Sigmoid colon (tissue), 7 donors: ENCODE measurements around the gene CFAP54. TPM values are rescaled to one million over a fixed set of nuclear protein-coding genes. Genes with fewer than 3 reads are reported as not detected.

Source experiments
- DNase-seq: peaks from one replicate; pipeline ENCODE4 v3.0.0-alpha.2; 2019
- H3K27ac ChIP-seq, 4 donors: fragments of 200-600 bp; sonication (generic); one replicate each; pipeline ENCODE4 v1.5.1; 2016 to 2019; ENCODE audit warnings: mild to moderate bottlenecking in 1 of 4
- H3K27me3 ChIP-seq, 3 donors: fragments of 200-600 bp; sonication (generic); one replicate each; pipeline ENCODE4 v1.5.1; 2019; ENCODE audit warnings: mild to moderate bottlenecking in 1 of 3
- H3K36me3 ChIP-seq, 4 donors: fragments of 200-600 bp; sonication (generic); one replicate each; pipeline ENCODE4 v1.5.1; 2016 to 2019
- H3K4me1 ChIP-seq, 4 donors: fragments of 200-600 bp; sonication (generic); one replicate each; pipeline ENCODE4 v1.5.1; 2017 to 2019
- H3K4me3 ChIP-seq, 4 donors: fragments of 200-600 bp; sonication (generic); one replicate each; pipeline ENCODE4 v1.5.1; 2017 to 2019; ENCODE audit warnings: mild to moderate bottlenecking in 2 of 4, moderate library complexity in 1 of 4
- H3K9me3 ChIP-seq, 4 donors: fragments of 200-600 bp in 3 of 4; sonication (generic) in 3 of 4; one replicate each; pipeline versions ENCODE4 v1.5.1 to v1.6.1; 2013 to 2019
- CTCF ChIP-seq, 4 experiments: fragments of 450-650 bp in 3 of 4; fragments of 200-600 bp in 1 of 4; IDR thresholded peaks; one replicate each; pipeline ENCODE4 v1.5.1; 2016 to 2019; ENCODE audit warnings: antibody characterized with exemption in 4 of 4, mild to moderate bottlenecking in 3 of 4, moderate library complexity in 2 of 4
- EP300 ChIP-seq, 4 donors: sonication (generic); formaldehyde crosslinking; IDR thresholded peaks; one replicate each; pipeline ENCODE4 v1.6.1; 2017; ENCODE audit warnings: antibody characterized with exemption in 4 of 4
- POLR2A ChIP-seq, 2 donors: fragments of 450-650 bp; IDR thresholded peaks; one replicate each; pipeline ENCODE4 v1.6.1; 2016; ENCODE audit warnings: antibody characterized with exemption in 2 of 2, mild to moderate bottlenecking in 2 of 2, moderate library complexity in 2 of 2
- POLR2AphosphoS5 ChIP-seq, 4 donors: sonication (generic); formaldehyde crosslinking; IDR thresholded peaks; one replicate each; pipeline ENCODE4 v1.6.1; 2017; ENCODE audit warnings: antibody characterized with exemption in 4 of 4
- WGBS, 2 donors: extraction: QIAGEN DNeasy Blood & Tissue Kit; methylation state at CpG; one replicate each; pipeline ENCODE4 v1.1.7; 2013; 5-methylcytosine and 5-hydroxymethylcytosine counted together
- intact Hi-C: fragments of 100-400 bp; cut with DNase I; formaldehyde crosslinking; loops from one replicate; pipeline ENCODE4 v1.15.1; 2023
- polyA plus RNA-seq, 3 donors: library from polyadenylated mRNA; stranded (reverse); fragments of 200-250 nt; gene quantifications; one replicate each; pipeline ENCODE4 v1.2.3, GENCODE V29; 2013
- total RNA-seq, 4 donors: library from RNA; depleted of rRNA; stranded (reverse); fragments of >200 nt; gene quantifications; one replicate each; pipeline ENCODE4 v1.1.0, GENCODE V29; 2016
- donor health status: healthy with polysubstance abuse.
- donor health status: Bipolar disorder and iron deficiency.
- donor health status: healthy.

CFAP54 gene
- total and polyA plus RNA-seq, 7 donors: 0.07 to 10.5 (median 3.1) TPM; not detected in 2

- H3K27ac ChIP-seq: no peak overlapping the region
- no peak for DNase-seq
- H3K36me3 ChIP-seq: no peaks in the 10 kb centered on the region
- H3K4me3 ChIP-seq: no peak overlapping the region
- no peaks in the 10 kb centered on the region for H3K4me1 ChIP-seq
- no peaks in the 10 kb centered on the region for H3K27me3 ChIP-seq
- H3K9me3 ChIP-seq: no peaks in the 10 kb centered on the region
- intact Hi-C loops: no loop called here
- WGBS, 2 donors: 81 to 89% methylated on average over 2 of the region's 2 CpGs
- TF ChIP-seq CTCF (IDR thresholded peaks at IDR 0.05): no peak
- no peak for TF ChIP-seq POLR2A (IDR thresholded peaks at IDR 0.05)
- TF ChIP-seq POLR2AphosphoS5 (IDR thresholded peaks at IDR 0.05): no peak
- no peak for TF ChIP-seq EP300 (IDR thresholded peaks at IDR 0.05)
These were observed 127.8 kb downstream of the CFAP54 start for GRCh38 chr12:96617178-96617577.

- no peaks in the 10 kb centered on the region for H3K4me1 ChIP-seq
- no peak overlapping the region for H3K4me3 ChIP-seq
- DNase-seq: no peak
- H3K27me3 ChIP-seq: no peaks in the 10 kb centered on the region
- H3K27ac ChIP-seq: no peak overlapping the region
- no peaks in the 10 kb centered on the region for H3K9me3 ChIP-seq
- H3K36me3 ChIP-seq: no peaks in the 10 kb centered on the region
- intact Hi-C loops: no loop called here
- no peak for TF ChIP-seq CTCF (IDR thresholded peaks at IDR 0.05)
- TF ChIP-seq EP300 (IDR thresholded peaks at IDR 0.05): no peak
- no peak for TF ChIP-seq POLR2AphosphoS5 (IDR thresholded peaks at IDR 0.05)
- no peak for TF ChIP-seq POLR2A (IDR thresholded peaks at IDR 0.05)
These were observed 133.8 kb downstream of the CFAP54 start for GRCh38 chr12:96623155-96623554.

- 42 to 67% methylated on average over 4 of the region's 4 CpGs for WGBS, 2 donors
- no peak overlapping the region for H3K27ac ChIP-seq
- TF ChIP-seq CTCF (IDR thresholded peaks at IDR 0.05) (no peak), EP300 (IDR thresholded peaks at IDR 0.05) (no peak), POLR2AphosphoS5 (IDR thresholded peaks at IDR 0.05) (no peak), POLR2A (IDR thresholded peaks at IDR 0.05) (no peak)
- intact Hi-C loops: no loop called here
- H3K4me3 ChIP-seq: no peak overlapping the region
- no peaks in the 10 kb centered on the region for H3K9me3 ChIP-seq
- no peaks in the 10 kb centered on the region for H3K4me1 ChIP-seq
- no peaks in the 10 kb centered on the region for H3K27me3 ChIP-seq
- DNase-seq: no peak
- no peaks in the 10 kb centered on the region for H3K36me3 ChIP-seq
These were observed 134.4 kb downstream of the CFAP54 start for GRCh38 chr12:96623656-96624217.

GRCh38 chr12:96635844-96636243, 146.5 kb downstream of the CFAP54 start:
- no peak for DNase-seq
- Histone ChIP-seq H3K4me3 (no peak overlapping the region), H3K27ac (no peak overlapping the region), H3K27me3 (no peaks in the 10 kb centered on the region), H3K9me3 (no peaks in the 10 kb centered on the region), H3K36me3 (no peaks in the 10 kb centered on the region), H3K4me1 (no peaks in the 10 kb centered on the region)
- intact Hi-C loops: no loop called here
- TF ChIP-seq CTCF (IDR thresholded peaks at IDR 0.05): no peak
- no peak for TF ChIP-seq POLR2AphosphoS5 (IDR thresholded peaks at IDR 0.05)
- no peak for TF ChIP-seq POLR2A (IDR thresholded peaks at IDR 0.05)
- TF ChIP-seq EP300 (IDR thresholded peaks at IDR 0.05): no peak
- 60 to 84% methylated on average over 3 of the region's 3 CpGs for WGBS, 2 donors

GRCh38 chr12:96636895-96637294, 147.5 kb downstream of the CFAP54 start:
- DNase-seq: no peak
- no peak overlapping the region for H3K27ac ChIP-seq
- H3K27me3 ChIP-seq: no peaks in the 10 kb centered on the region
- H3K4me1 ChIP-seq: no peaks in the 10 kb centered on the region
- H3K36me3 ChIP-seq: no peaks in the 10 kb centered on the region
- intact Hi-C loops: no loop called here
- no peak overlapping the region for H3K4me3 ChIP-seq
- 90 to 92% methylated on average over 5 of the region's 5 CpGs for WGBS, 2 donors
- H3K9me3 ChIP-seq: no peaks in the 10 kb centered on the region
- no peak for TF ChIP-seq POLR2AphosphoS5 (IDR thresholded peaks at IDR 0.05)
- TF ChIP-seq EP300 (IDR thresholded peaks at IDR 0.05): no peak
- no peak for TF ChIP-seq CTCF (IDR thresholded peaks at IDR 0.05)
- TF ChIP-seq POLR2A (IDR thresholded peaks at IDR 0.05): no peak
